GM12875 (cell line): ENCODE results near the gene HORMAD2.

ENCODE experiments used
- H3K4me3 ChIP-seq: one replicate; pipeline ENCODE4 v1.5.1; 2011; ENCODE audit warnings: low read depth, low read length, control low read depth
- TF ChIP-seq, protein P1 (sequence below): IDR thresholded peaks from 2 replicates; pipeline ENCODE4 v1.5.1; 2011; ENCODE audit warnings: low read depth, mild to moderate bottlenecking, control low read depth, inconsistent platforms, low read length, moderate library complexity, borderline replicate concordance; ENCODE audit not compliant: insufficient read depth

The HORMAD2 gene

DNA sequence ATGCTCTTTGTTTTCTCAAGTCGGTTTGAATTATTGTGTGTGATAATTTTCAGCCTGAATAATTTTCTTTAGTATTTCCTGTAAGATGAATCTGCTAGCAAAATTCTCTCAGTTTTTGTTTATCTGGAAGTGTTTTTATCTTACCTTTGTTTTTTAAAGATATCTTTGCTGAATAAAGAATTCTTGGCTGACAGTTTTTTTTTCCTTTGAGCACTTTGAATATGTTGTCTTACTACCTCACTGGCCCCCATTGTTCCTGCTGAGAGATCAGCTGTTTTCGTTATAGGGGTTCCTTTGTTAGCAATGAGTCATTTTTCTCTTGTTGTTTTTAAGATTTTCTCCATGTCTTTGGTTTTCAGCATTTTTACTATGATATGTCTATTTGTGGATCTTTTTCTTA, 63.0 kb downstream of the HORMAD2 start:
- TF ChIP-seq, protein P1, sequence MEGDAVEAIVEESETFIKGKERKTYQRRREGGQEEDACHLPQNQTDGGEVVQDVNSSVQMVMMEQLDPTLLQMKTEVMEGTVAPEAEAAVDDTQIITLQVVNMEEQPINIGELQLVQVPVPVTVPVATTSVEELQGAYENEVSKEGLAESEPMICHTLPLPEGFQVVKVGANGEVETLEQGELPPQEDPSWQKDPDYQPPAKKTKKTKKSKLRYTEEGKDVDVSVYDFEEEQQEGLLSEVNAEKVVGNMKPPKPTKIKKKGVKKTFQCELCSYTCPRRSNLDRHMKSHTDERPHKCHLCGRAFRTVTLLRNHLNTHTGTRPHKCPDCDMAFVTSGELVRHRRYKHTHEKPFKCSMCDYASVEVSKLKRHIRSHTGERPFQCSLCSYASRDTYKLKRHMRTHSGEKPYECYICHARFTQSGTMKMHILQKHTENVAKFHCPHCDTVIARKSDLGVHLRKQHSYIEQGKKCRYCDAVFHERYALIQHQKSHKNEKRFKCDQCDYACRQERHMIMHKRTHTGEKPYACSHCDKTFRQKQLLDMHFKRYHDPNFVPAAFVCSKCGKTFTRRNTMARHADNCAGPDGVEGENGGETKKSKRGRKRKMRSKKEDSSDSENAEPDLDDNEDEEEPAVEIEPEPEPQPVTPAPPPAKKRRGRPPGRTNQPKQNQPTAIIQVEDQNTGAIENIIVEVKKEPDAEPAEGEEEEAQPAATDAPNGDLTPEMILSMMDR: no peak
- no peak overlapping the region for H3K4me3 ChIP-seq

DNA sequence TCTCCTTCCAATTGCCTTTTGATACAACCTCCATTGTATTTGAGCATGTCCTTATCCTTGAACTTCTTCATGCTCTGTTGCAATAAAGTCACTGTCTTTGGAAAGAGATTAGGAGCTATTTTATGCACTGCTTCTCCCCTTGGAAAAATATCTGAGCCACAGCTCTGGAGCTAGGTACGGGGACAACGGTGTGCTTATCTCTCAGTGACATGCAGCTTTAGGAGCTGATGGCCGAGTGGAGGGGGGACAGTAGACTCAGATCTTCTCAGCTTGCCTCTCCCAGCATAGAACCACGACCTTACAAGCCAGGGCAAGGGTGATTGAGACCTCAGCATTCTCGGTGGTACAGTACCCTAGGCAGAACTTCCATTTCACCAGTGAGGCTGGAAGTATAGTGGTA, 64.1 kb downstream of the HORMAD2 start:
- H3K4me3 ChIP-seq: no peak overlapping the region
- TF ChIP-seq, protein P1: no peak

DNA sequence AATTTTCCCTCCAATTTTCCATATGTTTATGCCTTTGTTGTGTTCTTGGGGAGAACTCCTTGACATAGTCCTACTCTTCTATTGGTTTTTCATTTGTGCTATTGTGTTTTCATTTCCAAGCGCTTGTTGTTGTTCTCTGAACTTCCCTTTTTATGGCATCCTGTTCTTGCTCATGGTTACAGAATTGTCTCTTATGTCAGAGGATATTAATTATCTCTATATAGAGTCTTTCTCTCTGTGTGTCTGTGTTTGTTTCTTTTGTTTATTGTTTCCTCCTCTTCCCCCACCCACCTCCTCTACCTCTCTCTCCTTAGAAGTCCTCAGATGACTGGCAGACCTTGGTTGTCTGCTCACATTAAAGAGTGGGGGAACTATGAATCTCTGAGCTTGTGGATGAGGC, 69.9 kb downstream of the HORMAD2 start:
- TF ChIP-seq, protein P1: no peak
- no peak overlapping the region for H3K4me3 ChIP-seq

DNA sequence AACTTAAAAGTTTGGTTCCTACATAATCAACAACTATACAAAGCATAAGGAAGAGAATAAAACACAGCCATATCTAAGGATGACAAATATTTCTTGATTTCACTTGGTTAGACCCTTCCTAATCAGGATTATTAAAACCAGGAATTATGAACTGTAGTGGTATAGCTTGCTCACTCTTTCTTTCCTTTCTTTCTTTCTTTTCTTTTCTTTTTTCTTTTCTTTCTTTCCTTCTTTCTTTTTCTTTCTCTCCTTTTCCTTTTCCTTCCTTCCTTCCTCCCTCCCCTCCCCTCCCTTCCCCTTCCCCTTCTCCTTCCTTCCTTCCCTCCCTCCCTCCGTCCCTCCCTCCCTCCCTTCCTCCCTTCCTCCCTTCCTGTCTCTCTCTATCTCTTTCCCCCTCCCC, 78.0 kb downstream of the HORMAD2 start:
- no peak overlapping the region for H3K4me3 ChIP-seq
- TF ChIP-seq, protein P1: no peak

DNA sequence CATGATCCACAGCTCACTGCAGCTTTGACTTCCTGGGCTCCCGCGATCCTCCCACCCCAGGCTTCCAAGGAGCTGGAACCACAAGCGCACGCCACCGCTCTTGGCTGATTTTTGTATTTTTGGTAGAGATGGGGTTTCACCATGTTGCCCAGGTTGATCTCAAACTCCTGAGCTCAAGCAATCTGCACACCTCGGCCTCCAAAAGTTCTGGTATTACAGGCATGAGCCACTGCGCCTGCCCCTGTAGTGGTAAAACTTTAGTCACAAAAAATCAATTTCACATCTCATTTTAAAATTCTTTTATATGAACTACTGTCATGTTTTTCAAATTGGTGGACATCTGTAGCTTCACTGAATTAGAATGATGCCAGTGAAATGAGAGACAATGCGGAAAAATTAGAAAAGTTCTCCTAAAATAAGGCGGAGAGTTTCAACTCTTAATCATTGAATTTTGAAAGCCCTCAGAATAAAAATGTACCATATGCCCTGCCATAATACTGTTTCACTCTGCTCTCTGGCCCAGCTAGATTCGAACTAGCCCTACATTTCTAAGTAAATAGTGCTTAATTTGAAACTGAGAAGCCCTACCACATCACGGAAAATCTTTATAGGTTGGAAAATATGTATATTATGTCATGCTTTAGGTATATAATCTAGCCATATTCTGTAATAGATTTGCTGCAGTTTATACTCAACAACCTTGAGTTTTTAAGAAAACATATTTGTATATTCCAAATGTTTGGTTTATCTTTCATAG, 78.7 kb downstream of the HORMAD2 start:
- no peak overlapping the region for H3K4me3 ChIP-seq
- TF ChIP-seq, protein P1: no peak

DNA sequence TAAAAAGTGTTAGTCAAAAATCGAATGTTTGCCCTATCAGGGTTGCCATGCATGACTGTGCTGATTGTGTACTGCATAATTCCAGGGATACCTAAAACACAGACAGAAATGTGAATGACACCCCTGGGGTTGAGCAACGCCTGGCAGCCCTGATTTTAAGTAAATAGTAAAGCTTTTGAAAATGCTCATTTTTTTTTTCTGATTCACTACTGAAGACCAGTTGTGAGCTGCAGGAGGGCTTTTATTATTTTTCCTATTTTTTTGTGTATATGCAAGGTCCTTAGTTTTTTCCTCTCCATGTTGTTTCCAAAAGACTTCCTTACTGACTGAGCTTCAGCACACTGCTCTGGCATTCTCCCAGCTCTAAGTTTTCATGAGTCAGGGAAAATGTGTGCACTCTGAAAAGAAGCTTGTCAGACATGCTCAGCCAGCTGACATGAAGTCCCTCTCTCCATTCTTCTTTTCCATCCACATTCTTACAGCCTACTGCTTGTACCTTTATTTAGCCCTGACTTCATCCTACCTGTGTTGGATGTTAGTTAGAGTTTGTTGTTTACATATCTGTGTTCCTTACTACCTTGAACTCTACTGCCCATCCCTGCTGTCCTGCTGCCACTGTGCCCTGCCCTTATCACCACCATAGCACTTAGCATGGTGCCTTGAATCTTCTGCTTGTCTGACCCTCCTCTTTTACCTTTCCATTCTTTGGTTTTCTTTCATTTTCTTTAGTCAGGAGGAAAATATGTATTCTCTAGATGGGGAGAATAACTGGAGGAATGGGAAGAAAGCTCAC, 79.5 kb downstream of the HORMAD2 start:
- H3K4me3 ChIP-seq: no peak overlapping the region
- TF ChIP-seq, protein P1: no peak

DNA sequence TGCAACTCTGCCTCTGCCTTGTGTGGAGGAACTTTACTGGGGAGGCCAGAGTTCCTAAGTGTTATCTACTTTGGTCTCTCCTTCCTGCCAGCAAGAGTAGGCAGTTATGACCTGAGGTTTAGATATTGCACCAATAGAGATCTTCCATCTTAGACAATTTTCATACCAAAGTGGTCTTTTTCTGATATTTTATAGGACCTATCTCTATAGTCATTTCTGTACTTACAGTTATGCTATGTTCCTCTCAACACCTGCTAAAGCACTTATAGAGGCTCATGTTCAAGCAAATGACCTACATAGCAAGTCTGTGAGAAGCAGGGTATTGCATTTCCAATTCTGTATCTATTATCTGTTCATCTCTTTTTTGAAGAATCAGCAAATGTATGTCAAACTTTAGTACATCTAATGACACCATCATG, 80.8 kb downstream of the HORMAD2 start:
- TF ChIP-seq, protein P1: no peak
- no peak overlapping the region for H3K4me3 ChIP-seq
